CD4-positive, alpha-beta T cell treated with Interleukin-2 at 100 ng/mL for 4 hours (primary cell): ENCODE results near the gene SPIC.

Experiments used
- DNase-seq: peaks from one replicate; pipeline ENCODE4 v3.0.0-alpha.2; 2020; ENCODE audit warnings: low spot score

The SPIC gene

GRCh38 chr12:101536069-101536674, 61.0 kb downstream of the SPIC start:
- no peak for DNase-seq
